NCI-H2107 (cell line): ENCODE results near the gene HSPA14.
A peak's percentile ranks its signal among the peaks of the same experiment; 100 is the strongest.
"Not testable (repeated sequence)": the region's sequence is repeated elsewhere in the genome, so short reads cannot be mapped to it uniquely, and the experiment has no call there.

Experiments used
- DNase-seq: peaks from one replicate; lab custom pipeline; 2025; lab: John Stamatoyannopoulos, UW

The HSPA14 gene

DNA sequence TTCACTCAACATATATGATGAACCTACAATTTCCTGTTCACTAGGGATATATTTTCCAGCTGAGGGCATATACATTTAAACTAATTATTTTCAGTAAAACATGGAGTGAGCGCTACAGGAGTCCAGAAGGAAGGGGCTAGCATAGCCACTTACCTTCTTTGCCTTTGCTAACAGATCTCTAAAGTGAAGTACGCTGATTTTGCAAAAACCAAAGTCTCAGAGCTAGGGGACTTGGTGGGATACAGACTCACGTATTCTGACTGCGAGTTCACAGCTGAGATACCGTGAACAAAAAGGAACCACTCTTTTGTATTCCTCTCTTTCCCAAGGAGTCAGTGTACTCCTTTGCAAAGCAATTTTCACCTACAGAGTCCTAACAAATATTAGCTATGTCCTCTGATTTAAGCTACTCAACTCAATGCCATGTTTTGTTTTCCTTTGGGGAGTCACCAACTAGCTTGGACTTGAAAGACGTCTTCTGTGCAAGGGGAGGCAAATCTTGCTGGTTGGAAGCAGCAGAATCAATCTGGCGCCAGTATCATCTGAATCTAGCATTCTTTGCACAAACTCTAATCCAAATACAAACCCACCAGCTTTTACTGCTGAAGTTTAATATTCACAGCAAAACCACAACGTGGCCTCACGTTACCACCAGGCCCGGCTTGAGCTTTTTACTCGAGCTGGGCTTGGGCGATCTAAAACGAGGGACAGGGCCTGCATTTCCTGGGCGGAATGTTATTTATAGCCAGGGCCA lies 926 bp upstream of the HSPA14 start:
- DNase-seq: no peak

DNA sequence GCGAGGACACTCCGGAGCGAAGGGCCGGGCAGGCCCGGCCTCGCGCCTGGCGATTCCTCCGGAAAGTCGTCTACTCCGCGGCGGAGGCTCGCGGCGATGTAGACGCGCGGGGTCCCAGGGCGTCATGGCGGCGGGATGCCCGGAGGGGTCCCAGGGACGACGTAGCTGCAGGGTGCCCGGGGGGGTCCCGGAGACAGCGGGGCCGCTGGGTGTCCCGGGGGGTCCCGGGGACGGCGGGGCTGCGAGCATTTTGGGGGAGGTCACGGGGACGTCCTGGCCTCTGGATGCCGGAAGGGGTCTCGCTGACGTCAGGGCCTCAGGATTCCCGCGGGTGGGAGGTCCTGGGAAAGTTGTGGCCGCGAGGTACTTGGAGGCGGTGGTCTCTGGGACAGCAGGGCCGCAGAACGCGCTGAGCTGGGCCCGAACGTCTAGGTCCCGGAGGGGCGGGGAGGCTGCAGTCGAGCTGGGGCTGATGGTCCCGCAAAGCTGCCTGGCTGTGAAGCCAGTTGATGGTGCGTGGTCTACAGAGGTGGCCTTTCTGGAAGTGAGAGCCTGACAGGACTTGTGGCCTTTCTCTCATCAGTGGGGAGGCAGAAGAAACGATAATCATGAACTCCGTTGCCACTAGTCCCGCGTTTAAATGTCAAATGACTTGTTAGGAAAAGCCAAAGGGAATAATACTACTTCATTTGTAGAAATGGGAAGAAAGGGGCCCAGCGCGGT lies 637 bp downstream of the HSPA14 start:
- no peak for DNase-seq

DNA sequence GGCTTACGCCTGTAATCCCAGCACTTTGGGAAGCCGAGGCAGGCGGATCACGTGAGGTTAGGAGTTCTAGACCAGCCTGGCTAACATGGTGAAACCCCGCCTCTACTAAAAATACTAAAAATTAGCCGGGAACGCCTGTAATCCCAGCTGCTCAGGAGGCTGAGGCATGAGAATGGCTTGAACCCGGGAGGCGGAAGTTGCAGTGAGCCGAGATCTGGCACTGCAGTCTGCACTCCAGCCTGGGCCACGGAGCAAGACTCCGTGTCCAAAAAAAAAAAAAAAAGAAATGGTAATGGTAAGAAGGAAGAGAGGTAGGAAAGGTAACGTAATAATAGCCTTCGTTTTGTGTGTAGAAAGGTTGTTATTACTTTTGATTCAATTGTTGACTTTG lies 1.2 kb downstream of the HSPA14 start:
- DNase-seq: no peak

DNA sequence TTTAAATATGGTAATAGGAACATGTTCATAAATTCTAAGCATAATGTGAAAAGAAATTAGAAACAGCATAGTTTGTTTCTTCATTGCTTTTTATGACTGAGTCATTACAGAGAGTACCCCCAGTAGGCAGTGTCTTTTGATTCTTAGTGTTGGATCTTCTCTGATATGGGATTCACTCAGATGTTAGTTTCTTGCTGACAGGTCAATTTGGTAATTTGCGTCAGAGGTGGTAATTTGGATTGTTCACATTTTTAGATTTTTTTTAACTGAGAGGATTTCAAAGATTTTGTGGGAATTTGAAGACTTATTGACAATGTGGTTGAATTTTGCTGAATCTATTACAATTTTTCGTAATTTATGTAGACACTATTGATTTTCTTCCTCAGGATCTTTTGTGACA lies 2.1 kb downstream of the HSPA14 start:
- no peak for DNase-seq

DNA sequence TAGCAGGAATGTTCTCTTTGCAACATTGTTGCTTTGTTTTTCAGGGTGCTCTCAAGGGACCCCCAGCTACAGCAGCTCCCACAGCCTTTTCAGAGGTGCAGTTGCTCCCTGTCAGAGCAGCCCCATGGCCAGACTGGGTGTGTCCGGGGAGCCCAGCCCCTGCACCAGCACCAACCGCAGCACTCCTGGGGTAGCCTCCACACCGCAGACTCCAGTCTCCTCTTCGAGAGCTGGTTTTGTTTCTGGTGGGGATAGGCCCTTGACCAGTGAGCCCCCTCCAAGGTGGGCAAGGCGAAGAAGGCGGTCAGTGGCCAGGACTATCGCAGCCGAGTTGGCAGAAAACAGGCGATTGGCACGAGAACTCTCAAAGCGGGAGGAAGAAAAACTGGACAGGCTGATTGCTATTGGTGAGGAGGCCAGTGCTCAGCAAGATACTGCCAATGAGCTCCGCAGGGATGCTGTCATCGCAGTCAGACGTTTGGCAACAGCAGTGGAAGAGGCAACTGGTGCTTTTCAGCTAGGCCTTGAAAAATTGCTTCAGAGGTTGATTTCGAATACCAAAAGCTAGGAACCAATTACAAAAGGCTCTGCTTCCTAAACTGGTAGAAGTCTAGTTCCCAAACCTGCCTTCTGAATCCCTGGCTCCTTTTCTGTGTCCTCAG lies 5.4 kb downstream of the HSPA14 start:
- DNase-seq: no peak

DNA sequence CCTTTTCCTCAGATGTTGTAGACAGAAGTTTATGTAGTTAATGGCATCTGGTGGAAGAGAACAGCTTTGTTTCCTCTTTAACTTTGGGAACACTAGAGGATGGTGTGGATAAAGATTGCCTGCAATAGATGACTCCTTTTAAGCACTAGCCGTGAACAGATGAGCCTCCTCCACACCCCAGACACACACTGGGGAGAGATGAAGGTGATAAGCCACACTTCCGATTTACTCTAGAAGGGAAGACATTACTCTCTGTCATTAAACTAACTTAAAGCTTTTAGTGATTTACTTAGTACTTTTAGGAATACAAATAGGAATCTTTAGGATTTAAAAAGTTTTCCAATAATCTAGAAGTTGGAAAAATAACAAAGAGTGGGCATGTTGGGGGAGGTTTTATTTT lies 6.8 kb downstream of the HSPA14 start:
- no peak for DNase-seq

DNA sequence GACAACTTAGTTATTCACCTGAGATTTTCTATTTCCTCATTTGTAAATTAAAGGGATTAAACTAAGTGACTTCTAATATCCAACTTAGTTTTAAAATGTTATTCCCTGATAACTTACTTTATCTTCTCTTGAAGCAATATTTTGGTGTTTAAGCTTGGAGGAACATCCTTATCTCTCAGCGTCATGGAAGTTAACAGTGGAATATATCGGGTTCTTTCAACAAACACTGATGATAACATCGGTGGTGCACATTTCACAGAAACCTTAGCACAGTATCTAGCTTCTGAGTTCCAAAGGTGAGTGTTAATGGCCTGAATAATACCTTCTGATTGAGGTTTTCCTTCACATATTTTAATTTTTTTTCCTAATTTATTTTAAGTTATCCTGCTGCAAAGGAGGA lies 14.1 kb downstream of the HSPA14 start:
- DNase-seq: no peak

DNA sequence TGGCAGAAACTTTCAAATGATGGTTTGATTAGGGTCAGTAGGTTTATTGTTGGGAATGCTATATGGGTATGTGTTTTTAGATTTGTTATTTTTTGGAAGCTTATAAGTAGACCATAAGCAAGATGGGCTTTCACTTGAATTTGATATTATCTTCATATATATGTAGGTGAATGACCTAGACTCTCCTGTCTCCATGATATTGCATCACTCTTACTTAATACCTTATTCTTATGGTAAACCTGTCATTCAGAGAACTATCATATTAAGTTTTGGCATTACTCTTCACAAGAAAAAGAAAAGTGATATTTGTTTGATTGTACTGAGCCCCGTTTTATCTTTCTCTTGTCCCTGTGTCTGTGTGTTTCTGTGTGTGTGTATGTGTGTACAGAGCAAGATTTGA lies 17.3 kb downstream of the HSPA14 start:
- DNase-seq: no peak

DNA sequence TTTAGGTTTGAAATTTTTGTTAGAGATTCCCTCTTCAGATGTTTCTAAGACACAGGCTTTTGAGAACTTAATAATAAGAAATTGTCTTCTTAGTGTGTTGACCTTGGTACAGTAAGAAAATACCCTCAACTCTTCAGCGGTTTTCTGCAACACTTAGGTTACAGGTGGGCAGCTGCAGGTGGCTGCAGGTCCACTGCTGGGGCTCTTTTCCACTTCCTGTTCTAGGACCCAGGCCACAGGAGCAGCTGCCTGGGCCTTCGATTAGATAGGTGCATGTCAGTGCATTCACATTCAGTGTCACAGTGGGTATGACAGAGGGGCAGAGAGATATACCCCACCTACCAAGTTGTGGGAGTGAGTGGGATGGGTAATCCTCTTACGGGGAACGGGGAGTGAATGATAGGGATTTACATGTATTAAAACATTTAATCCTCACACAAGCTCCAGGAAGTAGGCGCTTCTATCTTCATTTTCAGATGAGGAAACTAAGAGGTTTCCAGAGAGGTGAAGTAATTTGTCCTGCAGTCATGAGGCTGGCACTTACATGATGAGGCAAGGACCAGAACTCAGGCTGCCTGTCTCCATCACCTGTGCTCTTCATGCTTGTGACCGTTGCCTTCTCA lies 20.3 kb downstream of the HSPA14 start:
- no peak for DNase-seq

DNA sequence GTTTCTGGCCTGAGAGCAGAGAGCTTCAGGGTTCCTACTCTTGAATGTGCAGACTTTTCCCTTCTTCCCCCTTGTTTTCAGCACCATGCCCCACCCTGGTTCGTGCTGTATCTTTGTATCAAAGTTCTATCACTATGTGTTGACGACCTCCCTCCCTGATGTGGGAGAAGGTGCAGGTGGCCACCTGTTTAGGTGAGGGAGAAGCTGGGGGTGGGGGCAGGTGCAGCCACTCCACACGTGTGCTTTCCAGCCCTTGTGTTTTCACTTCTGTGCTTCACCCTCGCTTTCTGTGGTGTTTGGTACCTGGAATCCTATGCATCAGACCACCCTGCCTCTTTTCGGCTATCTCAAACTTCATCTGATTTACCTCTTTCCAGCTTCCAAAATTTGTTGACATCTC lies 20.9 kb downstream of the HSPA14 start:
- no peak for DNase-seq

DNA sequence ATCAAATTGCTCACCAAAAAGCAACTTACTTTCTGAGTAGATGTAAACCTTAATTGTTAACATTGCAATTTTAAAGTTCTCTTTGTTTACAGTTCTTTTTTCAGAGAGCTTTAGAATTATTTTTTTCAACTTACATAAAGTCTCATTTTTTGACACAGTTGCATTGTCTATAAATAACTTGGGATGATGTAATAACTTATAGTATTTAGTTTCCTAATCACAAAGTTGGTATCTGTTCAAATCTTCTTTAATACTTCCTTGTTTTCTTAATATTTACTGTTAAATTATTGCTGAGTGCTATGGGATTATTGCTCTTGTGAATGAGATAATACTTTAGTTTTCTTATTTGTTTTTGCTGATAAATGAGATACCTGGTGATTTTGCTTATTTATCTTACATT lies 21.7 kb downstream of the HSPA14 start:
- DNase-seq: no peak

DNA sequence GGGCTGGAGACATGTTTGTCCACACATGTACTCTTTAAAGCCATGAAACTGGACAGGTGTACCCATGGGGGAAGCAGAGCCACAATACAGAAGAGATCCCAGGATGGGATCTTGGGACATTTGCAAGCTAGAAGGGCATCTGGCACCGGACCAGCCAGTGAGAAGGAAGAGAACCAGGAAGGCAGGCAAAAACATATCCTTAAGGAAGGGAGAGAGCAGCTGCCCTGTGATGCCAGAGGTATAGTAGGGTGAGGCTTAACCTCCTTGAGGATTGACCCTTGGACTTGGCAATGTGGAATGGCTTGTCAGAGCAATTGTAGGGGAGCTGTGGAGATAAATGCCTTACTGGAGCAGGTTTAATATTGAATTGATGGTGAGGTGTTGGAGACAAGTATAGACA lies 22.7 kb downstream of the HSPA14 start:
- DNase-seq: no peak

DNA sequence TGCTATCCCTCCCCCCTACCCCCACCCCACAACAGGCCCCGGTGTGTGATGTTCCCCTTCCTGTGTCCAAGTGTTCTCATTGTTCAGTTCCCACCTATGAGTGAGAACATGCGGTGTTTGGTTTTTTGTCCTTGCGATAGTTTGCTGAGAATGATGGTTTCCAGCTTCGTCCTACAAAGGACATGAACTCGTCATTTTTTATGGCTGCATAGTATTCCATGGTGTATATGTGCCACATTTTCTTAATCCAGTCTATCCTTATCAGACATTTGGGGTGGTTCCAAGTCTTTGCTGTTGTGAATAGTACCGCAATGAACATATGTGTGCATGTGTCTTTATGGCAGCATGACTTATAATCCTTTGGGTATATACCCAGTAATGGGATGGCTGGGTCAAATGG lies 26.4 kb downstream of the HSPA14 start:
- DNase-seq: not testable (repeated sequence)

DNA sequence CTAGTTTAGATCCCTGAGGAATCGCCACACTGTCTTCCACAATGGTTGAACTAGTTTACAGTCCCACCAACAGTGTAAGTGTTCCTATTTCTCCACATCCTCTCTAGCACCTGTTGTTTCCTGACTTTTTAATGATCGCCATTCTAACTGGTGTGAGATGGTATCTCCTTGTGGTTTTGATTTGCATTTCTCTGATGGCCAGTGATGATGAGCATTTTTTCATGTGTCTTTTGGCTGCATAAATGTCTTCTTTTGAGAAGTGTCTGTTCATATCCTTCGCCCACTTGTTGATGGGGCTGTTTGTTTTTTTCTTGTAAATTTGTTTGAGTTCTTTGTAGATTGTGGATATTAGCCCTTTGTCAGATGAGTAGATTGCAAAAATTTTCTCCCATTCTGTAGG lies 26.8 kb downstream of the HSPA14 start:
- DNase-seq: not testable (repeated sequence)

DNA sequence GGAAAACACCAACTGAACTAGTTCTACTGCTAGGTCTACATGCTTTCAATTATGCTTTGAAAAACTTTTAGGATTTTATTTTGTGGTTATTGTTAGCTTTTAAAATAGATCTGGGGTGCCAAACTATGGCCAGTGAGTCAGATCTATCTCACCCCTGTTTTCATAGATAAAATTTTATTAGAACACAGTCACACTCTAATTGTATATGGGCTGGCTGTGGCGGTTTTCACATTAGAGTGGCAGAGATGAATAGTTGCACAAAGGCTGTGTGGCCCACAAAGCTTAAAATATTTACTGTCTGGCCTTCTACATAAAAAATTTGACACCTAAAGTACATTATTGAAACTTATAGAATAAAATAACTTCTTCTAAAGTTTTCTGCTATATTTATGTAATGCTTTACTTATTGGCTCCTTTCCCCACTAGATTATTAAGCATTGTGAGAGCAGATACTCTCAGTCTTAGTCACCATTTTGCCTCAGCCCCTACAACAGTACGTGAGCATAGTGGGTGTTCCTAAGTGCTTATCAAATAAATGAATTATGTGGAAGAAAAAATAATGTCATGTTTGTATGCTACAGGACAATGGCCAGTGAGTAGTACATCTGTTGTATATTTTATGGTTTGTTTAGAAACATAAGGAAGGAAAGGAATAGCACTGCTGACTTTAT lies 35.1 kb downstream of the HSPA14 start:
- DNase-seq: no peak

DNA sequence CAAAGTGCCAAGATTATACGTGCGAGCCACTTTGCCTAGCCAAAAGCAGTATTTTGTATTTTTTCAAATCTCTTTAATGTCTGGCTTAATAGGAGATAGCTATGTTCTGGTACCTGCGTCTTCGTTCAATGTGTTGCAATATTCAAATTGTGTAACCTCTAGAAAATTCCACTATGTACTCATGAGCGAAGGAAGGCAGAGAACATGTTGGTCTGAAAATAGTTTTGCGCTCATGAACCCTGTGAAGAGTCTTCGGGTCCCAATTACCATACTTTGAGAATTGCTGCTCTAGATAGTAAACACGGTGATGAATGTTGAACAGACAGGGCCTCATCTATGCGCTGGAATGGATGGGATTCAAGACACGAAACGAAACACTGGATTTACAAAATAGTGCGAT lies 37.8 kb downstream of the HSPA14 start:
- DNase-seq: no peak

DNA sequence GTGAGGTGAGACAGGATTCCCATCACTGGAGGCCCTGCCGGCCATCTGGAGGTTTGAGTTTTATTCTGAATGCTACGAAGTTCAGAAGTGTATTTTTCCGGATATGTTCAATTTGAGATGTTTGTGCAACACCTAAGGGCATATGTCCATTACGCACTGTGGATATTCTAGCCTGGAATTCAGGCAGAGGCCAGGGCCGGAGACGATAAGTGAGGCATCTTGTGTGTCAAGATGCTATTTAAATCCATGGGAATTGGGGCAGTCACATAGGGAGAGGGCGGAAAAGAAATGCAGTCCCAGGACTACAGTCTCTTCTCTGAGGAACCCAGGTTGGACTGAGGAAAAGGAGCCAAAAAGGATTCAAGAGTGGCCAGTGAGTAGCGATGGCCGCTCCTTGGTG lies 38.7 kb downstream of the HSPA14 start:
- DNase-seq: no peak

DNA sequence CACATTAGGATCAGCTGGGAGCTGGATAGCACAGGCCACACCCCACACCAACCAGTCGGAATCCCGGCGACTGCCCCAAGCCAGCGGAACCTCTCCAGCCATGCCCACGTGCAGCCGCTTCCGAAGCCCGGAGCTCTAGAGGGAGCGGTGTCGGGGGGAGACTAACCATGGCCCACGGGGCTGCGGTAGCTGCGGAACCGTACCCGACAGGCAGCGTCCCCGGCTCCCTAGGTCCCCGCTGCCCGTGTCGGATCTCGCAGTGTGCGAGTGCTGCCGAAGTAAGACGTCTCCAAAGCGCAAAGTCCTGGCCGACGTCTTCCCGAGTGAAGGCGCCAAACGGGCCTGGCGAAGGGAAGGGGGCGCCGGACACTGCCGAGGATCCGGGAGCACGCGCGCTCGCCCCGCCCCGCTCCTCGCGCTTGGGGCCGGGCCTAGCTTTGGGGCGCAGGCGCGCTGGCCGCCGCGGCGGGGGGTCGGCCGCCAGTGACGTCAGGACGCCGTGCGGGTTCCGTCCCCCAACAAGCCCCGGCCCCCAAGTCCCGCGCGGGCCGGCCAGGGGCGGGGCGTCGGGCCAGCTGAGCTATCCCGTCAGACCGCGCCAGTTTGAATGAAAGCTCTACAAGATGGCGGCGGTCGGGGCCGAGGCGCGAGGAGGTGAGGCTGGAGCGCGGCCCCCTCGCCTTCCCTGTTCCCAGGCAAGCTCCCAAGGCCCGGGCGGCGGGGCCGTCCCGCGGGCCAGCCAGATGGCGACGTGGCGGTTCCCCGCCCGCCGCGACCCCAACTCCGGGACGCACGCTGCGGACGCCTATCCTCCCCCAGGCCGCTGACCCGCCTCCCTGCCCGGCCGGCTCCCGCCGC lies 40.4 kb downstream of the HSPA14 start, which contains the start of gene SUV39H2:
Gene SUV39H2, plus strand, starts transcription at position 601 of the 858 bp plus-strand sequence. Its CDS starts 23 bp downstream, at position 624.
- peak; percentile 84 for DNase-seq

DNA sequence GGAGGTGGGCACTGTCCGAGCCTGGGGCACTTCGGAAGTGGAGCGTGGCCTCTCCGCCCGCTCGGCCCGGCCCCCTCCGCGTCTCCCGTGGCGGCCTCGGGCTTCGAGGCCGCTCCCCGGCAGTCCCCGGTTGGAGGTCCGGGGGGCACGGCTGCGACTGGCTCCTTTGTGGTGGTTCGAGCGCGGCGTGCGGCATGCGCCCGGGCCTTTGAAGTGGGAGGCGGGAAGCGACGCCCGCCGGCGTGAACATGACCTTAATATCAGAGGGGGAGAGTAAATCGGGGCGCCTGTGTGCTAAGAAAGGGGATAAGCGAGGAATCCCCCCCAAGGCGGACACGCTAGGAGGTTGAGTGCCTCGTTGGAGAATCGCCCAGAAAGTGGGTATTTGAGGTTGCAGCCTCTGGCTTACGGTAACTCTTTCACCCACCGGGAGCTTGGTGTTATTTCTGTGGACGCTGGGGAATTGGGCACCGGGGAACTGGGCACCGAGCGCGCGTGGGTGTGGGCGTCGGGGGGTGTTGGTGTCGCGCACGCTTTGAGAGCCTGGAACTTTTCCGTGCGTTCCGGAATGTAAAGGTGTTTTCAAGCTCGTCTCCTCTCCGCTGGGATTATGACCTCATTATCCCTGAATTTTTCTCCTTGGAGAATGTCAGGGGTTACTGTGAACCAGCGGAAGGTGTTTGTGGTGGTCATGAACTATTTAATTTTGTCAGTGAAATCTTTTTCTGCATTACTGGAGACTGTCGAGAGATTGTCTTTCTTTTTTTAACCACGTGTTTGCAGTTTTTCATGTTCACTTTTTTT lies 41.2 kb downstream of the HSPA14 start:
- no peak for DNase-seq

DNA sequence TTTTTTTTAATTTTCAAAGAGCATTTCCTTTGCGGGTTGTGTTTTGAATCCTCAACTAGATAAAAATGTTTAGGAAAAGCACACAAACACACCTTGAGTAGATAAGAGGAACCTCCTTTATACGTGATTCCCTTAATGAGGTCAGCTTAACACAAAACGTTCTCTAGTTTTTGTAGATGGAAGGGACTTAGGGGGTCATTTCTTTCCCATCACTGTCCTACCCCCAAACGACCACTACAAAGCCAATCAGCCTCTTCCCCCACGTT lies 41.8 kb downstream of the HSPA14 start:
- no peak for DNase-seq

DNA sequence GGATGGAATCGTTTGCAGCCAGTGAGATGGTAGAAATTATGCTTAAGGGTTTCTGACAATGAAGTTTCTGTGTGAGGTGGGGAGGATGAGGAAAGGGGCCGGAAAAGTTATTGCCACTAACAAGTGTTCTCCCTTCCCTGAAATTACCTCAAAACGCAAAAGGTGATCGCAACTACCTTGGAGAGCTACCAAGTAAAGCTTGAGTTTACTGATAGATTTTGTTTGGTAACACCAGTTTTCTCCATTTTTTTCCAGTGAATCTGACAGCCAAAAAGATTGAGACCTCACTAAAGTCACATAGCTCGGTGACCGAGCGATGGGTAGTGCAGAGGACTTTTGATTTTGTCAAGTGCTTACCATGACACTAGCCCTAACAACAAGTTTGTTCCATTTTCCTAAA lies 42.1 kb downstream of the HSPA14 start:
- no peak for DNase-seq
